Lower leg skin (tissue), 4 donors: ENCODE results near the gene BCO2. TPM values are rescaled to one million over a fixed set of nuclear protein-coding genes. Genes with fewer than 3 reads are reported as not detected.

Source experiments
- DNase-seq, 2 donors: peaks; one replicate each; pipeline ENCODE4 v3.0.0-alpha.2; 2019; ENCODE audit warnings: low spot score in 2 of 2
- H3K4me3 ChIP-seq: fragments of 200-600 bp; sonication (generic); 2 replicates; pipeline ENCODE4 v1.5.1; 2017; ENCODE audit warnings: mild to moderate bottlenecking, low read depth; ENCODE audit not compliant: poor library complexity, severe bottlenecking
- CTCF ChIP-seq, 3 donors: fragments of 450-650 bp; IDR thresholded peaks; one replicate each; pipeline ENCODE4 v1.5.1; 2016; ENCODE audit warnings: antibody characterized with exemption in 3 of 3, mild to moderate bottlenecking in 3 of 3, moderate library complexity in 2 of 3
- POLR2A ChIP-seq, 2 donors: fragments of 450-650 bp; IDR thresholded peaks; one replicate each; pipeline ENCODE4 v1.6.1; 2016 to 2017; ENCODE audit warnings: antibody characterized with exemption in 2 of 2, mild to moderate bottlenecking in 1 of 2, moderate library complexity in 1 of 2
- WGBS, 2 donors: methylation state at CpG; one replicate each; pipeline ENCODE4 v1.1.5; 2018; 5-methylcytosine and 5-hydroxymethylcytosine counted together
- intact Hi-C: fragments of 100-400 bp; cut with DNase I; formaldehyde crosslinking; loops from one replicate; pipeline ENCODE4 v1.15.0; 2023; ENCODE audit warnings: low total_unique reads
- total RNA-seq, 4 donors: library from RNA; depleted of rRNA; stranded (reverse); fragments of >200 nt; gene quantifications; one replicate each; pipeline ENCODE4 v1.1.0, GENCODE V29; 2016

Gene BCO2
- total RNA-seq, 4 donors from 2014 or later, result 0.98 to 5.7 (median 3.7) TPM

DNA sequence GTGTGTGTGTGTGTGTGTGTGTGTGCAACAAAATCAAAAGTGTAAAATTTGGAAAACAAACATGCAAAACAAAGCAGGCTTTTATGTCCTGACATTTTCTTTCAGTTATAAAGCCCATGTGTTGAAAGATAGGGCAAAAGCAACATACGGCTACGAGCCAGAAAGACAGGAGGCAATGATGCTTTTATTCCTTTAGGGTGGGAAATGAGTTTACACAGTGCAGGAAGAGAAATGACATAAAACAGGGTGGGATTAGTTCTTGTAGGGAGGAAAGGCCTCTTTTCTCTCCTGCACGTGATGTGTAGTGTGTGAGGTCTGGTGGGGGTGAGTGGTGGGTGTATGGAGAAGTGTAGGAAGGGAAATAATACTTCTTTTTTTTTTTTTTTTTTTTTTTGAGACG lies 40.8 kb upstream of the BCO2 start:
- intact Hi-C loops, result no loop called here
- no peak for DNase-seq
- H3K4me3 ChIP-seq, result no peak overlapping the region
- no peak for TF ChIP-seq POLR2A (IDR thresholded peaks at IDR 0.05)
- 95% methylated on average over 4 of the region's 4 CpGs for WGBS, 2 donors

- H3K4me3 ChIP-seq, result no peak overlapping the region
- TF ChIP-seq CTCF (IDR thresholded peaks at IDR 0.05), result no peak
- TF ChIP-seq POLR2A (IDR thresholded peaks at IDR 0.05), result no peak
- no peak for DNase-seq
- 91 to 92% methylated on average over 3 of the region's 3 CpGs for WGBS, 2 donors
- intact Hi-C loops, result no loop called here
Measured at GRCh38 chr11:112143597-112143996, 31.7 kb upstream of the BCO2 start.

- H3K4me3 ChIP-seq, result no peak overlapping the region
- no peak for DNase-seq
- WGBS, 2 donors, result 69 to 76% methylated on average over 5 of the region's 5 CpGs
- TF ChIP-seq POLR2A (IDR thresholded peaks at IDR 0.05) (no peak), CTCF (IDR thresholded peaks at IDR 0.05) (no peak)
- intact Hi-C loops, result no loop called here
Measured at GRCh38 chr11:112150517-112150916, 24.8 kb upstream of the BCO2 start.

GRCh38 chr11:112156153-112156955 lies 19.0 kb upstream of the BCO2 start:
- DNase-seq, result no peak
- 78 to 85% methylated on average over 5 of the region's 5 CpGs for WGBS, 2 donors
- H3K4me3 ChIP-seq, result no peak overlapping the region
- TF ChIP-seq POLR2A (IDR thresholded peaks at IDR 0.05), result no peak
- TF ChIP-seq CTCF (IDR thresholded peaks at IDR 0.05), result no peak
- intact Hi-C loops, result no loop called here

- WGBS, 2 donors, result 62 to 67% methylated on average over 4 of the region's 4 CpGs
- TF ChIP-seq CTCF (IDR thresholded peaks at IDR 0.05) (no peak), POLR2A (IDR thresholded peaks at IDR 0.05) (no peak)
- intact Hi-C loops, result no loop called here
- DNase-seq, result peak in 1 of 2 donors; percentile 61
- H3K4me3 ChIP-seq, result no peak overlapping the region
Measured at GRCh38 chr11:112156956-112157766, 18.2 kb upstream of the BCO2 start.
